Inflammatory macrophage (primary cell): ENCODE data around the gene CX3CL1.
"Not testable (repeated sequence)": the region's sequence is repeated elsewhere in the genome, so short reads cannot be mapped to it uniquely, and the experiment has no call there.

ENCODE experiments used
- DNase-seq, 2 donors: peaks; one replicate each; pipeline ENCODE4 v3.0.0-alpha.2; 2020 to 2022

CX3CL1 gene

DNA sequence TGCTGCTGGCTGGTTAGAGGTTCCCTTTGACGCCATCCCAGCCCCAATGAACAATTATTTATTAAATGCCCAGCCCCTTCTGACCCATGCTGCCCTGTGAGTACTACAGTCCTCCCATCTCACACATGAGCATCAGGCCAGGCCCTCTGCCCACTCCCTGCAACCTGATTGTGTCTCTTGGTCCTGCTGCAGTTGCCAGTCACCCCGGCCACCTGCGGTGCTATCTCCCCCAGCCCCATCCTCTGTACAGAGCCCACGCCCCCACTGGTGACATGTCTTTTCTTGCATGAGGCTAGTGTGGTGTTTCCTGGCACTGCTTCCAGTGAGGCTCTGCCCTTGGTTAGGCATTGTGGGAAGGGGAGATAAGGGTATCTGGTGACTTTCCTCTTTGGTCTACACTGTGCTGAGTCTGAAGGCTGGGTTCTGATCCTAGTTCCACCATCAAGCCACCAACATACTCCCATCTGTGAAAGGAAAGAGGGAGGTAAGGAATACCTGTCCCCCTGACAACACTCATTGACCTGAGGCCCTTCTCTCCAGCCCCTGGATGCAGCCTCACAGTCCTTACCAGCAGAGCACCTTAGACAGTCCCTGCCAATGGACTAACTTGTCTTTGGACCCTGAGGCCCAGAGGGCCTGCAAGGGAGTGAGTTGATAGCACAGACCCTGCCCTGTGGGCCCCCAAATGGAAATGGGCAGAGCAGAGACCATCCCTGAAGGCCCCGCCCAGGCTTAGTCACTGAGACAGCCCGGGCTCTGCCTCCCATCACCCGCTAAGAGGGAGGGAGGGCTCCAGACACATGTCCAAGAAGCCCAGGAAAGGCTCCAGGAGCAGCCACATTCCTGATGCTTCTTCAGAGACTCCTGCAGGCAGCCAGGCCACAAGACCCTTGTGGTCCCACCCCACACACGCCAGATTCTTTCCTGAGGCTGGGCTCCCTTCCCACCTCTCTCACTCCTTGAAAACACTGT, 11.3 kb downstream of the CX3CL1 start:
- peak in 1 of 2 donors; percentile 7 for DNase-seq

DNA sequence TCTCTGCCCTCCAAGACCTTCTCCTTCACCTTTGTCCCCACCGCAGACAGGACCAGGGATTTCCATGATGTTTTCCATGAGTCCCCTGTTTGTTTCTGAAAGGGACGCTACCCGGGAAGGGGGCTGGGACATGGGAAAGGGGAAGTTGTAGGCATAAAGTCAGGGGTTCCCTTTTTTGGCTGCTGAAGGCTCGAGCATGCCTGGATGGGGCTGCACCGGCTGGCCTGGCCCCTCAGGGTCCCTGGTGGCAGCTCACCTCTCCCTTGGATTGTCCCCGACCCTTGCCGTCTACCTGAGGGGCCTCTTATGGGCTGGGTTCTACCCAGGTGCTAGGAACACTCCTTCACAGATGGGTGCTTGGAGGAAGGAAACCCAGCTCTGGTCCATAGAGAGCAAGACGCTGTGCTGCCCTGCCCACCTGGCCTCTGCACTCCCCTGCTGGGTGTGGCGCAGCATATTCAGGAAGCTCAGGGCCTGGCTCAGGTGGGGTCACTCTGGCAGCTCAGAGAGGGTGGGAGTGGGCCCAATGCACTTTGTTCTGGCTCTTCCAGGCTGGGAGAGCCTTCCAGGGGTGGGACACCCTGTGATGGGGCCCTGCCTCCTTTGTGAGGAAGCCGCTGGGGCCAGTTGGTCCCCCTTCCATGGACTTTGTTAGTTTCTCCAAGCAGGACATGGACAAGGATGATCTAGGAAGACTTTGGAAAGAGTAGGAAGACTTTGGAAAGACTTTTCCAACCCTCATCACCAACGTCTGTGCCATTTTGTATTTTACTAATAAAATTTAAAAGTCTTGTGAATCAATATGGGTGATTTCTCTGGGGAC, 12.2 kb downstream of the CX3CL1 start:
- DNase-seq: peak; percentile 59 to 65

GRCh38 chr16:57385083-57385482, 12.8 kb downstream of the CX3CL1 start:
- DNase-seq: no peak

GRCh38 chr16:57386381-57386951, 14.2 kb downstream of the CX3CL1 start:
- no peak for DNase-seq

- DNase-seq: no peak
Measured at GRCh38 chr16:57387598-57388354, 15.5 kb downstream of the CX3CL1 start.

DNA sequence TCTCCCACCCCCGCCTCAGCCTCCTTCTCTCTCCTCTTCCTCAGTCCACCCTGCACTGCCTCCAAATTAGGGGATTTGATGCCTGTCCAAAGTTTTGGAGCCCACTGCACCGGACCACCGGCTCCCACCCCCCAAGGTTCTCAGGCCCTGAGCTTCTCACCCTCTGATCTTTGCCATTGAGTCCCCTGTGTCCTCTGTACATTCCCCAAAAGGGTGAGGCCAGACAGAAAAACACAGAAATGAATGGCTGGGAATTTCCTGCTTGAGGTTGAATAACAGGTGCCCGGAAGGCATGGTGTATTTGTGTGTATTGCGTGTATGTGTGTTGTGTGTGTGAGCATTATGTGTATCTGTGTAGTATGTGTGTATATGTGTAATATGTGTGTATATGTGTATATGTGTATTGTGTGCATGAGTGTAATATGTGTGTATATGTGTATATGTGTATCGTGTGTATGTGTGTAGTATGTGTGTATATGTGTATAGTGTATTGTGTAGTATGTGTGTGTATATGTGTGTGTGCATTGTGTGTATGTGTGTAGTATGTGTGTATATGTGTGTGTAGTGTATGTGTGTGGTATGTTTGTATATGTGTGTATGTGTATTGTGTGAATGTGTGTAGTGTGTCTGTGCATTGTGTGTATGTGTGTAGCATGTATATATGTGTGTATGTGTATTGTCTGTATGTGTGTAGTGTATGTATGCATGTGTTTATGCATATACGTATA, 16.2 kb downstream of the CX3CL1 start:
- no peak for DNase-seq

GRCh38 chr16:57389087-57389468, 16.8 kb downstream of the CX3CL1 start:
- DNase-seq: no peak

- no peak for DNase-seq
Measured at GRCh38 chr16:57390636-57391295, 18.5 kb downstream of the CX3CL1 start.

- no peak for DNase-seq
Measured at GRCh38 chr16:57391300-57391699, 19.0 kb downstream of the CX3CL1 start.

- no peak for DNase-seq
Measured at GRCh38 chr16:57391708-57392107, 19.4 kb downstream of the CX3CL1 start.

DNA sequence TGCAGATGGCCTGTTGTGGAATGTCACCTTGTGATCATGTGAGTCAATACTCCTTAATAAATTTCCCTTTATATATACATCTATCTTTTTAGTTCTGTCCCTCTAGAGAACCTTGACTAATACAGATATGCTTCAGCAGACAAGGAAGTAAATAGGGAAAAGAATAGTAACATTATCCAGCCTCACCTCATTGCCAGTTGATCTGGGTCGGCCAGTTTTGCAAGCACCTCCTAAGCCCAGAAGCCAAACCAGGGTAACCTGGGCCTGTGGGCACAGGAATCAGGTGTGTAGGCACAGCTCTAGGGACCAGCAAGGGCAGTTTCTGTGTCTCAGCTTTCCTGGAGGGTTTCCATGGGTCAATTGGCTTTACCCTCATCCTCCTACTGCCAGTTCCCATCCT, 20.4 kb downstream of the CX3CL1 start:
- DNase-seq: no peak

GRCh38 chr16:57394444-57394843, 22.2 kb downstream of the CX3CL1 start:
- no peak for DNase-seq

GRCh38 chr16:57395026-57395425, 22.7 kb downstream of the CX3CL1 start:
- no peak for DNase-seq

DNA sequence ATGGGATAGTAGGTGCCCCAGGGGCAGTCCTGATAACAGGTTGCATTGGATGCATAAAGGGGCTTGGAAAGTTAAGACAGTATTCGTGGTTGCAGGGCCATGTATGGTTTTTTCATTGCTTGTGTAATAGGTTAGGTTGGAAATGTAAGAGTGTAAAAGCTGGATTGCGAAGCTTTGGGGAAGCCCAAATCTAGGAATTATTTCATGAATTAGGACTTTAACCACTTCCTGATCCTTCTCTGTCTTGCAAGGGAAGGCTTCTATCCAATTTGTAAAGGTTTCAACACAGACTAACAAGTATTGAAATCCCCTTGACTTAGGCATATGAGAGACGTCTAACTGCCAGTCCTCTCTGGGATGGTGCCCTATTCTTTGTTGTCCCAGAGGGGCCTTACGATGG, 24.5 kb downstream of the CX3CL1 start:
- DNase-seq: peak in 1 of 2 donors; percentile 25

DNA sequence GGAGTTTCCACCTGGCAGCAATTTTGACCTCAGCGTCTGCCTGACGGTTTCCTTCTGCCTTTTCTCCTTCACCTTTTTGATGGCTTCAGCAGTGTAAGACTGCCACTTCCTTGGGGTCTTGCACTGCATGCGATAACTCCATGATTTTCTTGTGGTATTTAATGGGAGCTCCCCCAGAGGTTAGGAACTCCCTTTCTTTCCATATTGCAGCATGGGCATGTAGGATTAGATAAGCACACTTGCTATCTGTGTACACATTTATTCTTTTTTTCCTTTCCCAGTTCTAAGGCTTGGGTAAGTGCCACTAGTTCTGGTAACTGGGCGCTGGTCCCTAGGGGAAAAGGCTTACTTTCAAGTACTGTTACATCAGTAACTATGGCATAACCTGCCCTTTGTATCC, 25.2 kb downstream of the CX3CL1 start:
- DNase-seq: not testable (repeated sequence)

GRCh38 chr16:57401943-57402640, 29.8 kb downstream of the CX3CL1 start:
- DNase-seq: no peak

- DNase-seq: peak; percentile 44 to 69
Measured at GRCh38 chr16:57403965-57404817, 31.9 kb downstream of the CX3CL1 start, which contains the start of gene CCL17. Gene CCL17 (plus strand): TSS chr16:57404767. CDS start chr16:57413933, 9,166 bp downstream.

- peak; percentile 64 to 73 for DNase-seq
Measured at GRCh38 chr16:57405097-57405496, 32.8 kb downstream of the CX3CL1 start.

GRCh38 chr16:57406881-57407280, 34.6 kb downstream of the CX3CL1 start:
- DNase-seq: peak; percentile 76 to 80
